Psoas muscle (tissue), 8 donors: ENCODE results near the gene SPG7. TPM values are rescaled to one million over a fixed set of nuclear protein-coding genes. Genes with fewer than 3 reads are reported as not detected.
A peak's percentile ranks its signal among the peaks of the same experiment; 100 is the strongest.

Experiments used
- ATAC-seq, 4 donors: fragments of 200-7000 bp; cut with Tn5 transposase; one replicate each; pipeline ENCODE4 v1.9.1; 2020; ENCODE audit warnings: moderate library complexity in 3 of 4, mild to moderate bottlenecking in 2 of 4
- DNase-seq, 2 donors: peaks; one replicate each; pipeline ENCODE4 v3.0.0-alpha.2; 2020
- H3K27ac ChIP-seq: fragments of 200-600 bp; one replicate; pipeline ENCODE4 v1.8.0; 2022
- H3K27me3 ChIP-seq, 3 donors: fragments of 200-600 bp in 1 of 3; one replicate each; pipeline versions ENCODE4 v1.6.1 to v1.8.0; 2013 to 2022; ENCODE audit warnings: low read length in 2 of 3, mild to moderate bottlenecking in 2 of 3, moderate library complexity in 1 of 3; ENCODE audit not compliant: insufficient read depth in 3 of 3
- H3K36me3 ChIP-seq, 2 donors: fragments of 200-600 bp in 1 of 2; one replicate each; pipeline versions ENCODE4 v1.6.1 to v1.8.0; 2013 to 2022; ENCODE audit warnings: low read depth in 1 of 2, mild to moderate bottlenecking in 1 of 2, moderate library complexity in 1 of 2; ENCODE audit not compliant: insufficient read depth in 1 of 2
- H3K4me1 ChIP-seq: fragments of 200-600 bp; one replicate; pipeline ENCODE4 v1.8.0; 2022
- H3K4me3 ChIP-seq: fragments of 200-600 bp; one replicate; pipeline ENCODE4 v1.8.0; 2022; ENCODE audit warnings: mild to moderate bottlenecking
- H3K9me3 ChIP-seq: fragments of 200-600 bp; one replicate; pipeline ENCODE4 v1.8.0; 2022
- CTCF ChIP-seq: fragments of 200-600 bp; IDR thresholded peaks from one replicate; pipeline ENCODE4 v1.8.0; 2022; ENCODE audit warnings: antibody characterized with exemption
- WGBS, 3 donors: extraction: QIAGEN DNeasy Blood & Tissue Kit; methylation state at CpG; one replicate each; pipeline versions ENCODE4 v1.1.6 to v1.1.7; 2013; 5-methylcytosine and 5-hydroxymethylcytosine counted together
- intact Hi-C, 2 donors: fragments of 100-400 bp; cut with DNase I; formaldehyde crosslinking; loops; one replicate each; pipeline versions ENCODE4 v1.11.0 to v1.14.2; 2022
- polyA plus RNA-seq, 3 donors: library from polyadenylated mRNA; stranded (reverse); fragments of 200-250 nt; gene quantifications; one replicate each; pipeline ENCODE4 v1.2.3, GENCODE V29; 2013
- total RNA-seq, 4 donors: library from RNA; stranded (reverse); fragmentation: NEBNext Ultra II Directional in 2 of 4; extraction: Animal tissue kit (Norgen Biotek cat#: 25700) in 2 of 4; gene quantifications; one replicate each; pipeline versions ENCODE4 v1.2.1 to v1.2.4, GENCODE V29; 2021 to 2023
- donor health status: healthy with polysubstance abuse.
- donor health status: DM: no; HTN: no; CAD: no; lungs with moderate emphysema.
- donor health status: Bipolar disorder and iron deficiency.
- donor health status: healthy.
- donor health status: DM: yes; HTN: yes; CAD: no.
- donor health status: DM: no; HTN: no; CAD: no.
- donor health status: DM: no; HTN: no; CAD: no.
- donor health status: DM: yes; HTN: yes; CAD: no.

The SPG7 gene
- total and polyA plus RNA-seq, 7 donors = 57.5 to 95.3 (median 86.8) TPM

GRCh38 chr16:89549007-89549700 is 41.0 kb downstream of the SPG7 start:
- WGBS, 3 donors = 87 to 92% (median 91%) methylated on average over 10 of the region's 10 CpGs
- no peak overlapping the region for H3K27ac ChIP-seq
- intact Hi-C loops = no loop called here
- H3K4me3 ChIP-seq = no peak overlapping the region
- ATAC-seq (no peak), DNase-seq (no peak)
- H3K27me3 ChIP-seq = no peaks in the 10 kb centered on the region
- peaks cover 14 to 99% of the 10 kb centered on the region in 2 donors for H3K36me3 ChIP-seq
- TF ChIP-seq CTCF = no peak
- no peaks in the 10 kb centered on the region for H3K9me3 ChIP-seq
- H3K4me1 ChIP-seq = no peaks in the 10 kb centered on the region

GRCh38 chr16:89550421-89551007 is 42.3 kb downstream of the SPG7 start:
- Histone ChIP-seq H3K9me3 (no peaks in the 10 kb centered on the region), H3K36me3 (peaks cover 14 to 100% of the 10 kb centered on the region in 2 donors), H3K27ac (no peak overlapping the region), H3K4me1 (no peaks in the 10 kb centered on the region), H3K4me3 (no peak overlapping the region), H3K27me3 (no peaks in the 10 kb centered on the region)
- intact Hi-C loops = no loop called here
- WGBS, 3 donors = 88 to 92% (median 91%) methylated on average over 22 of the region's 22 CpGs
- ATAC-seq (peak in 2 of 4 donors; percentile 13 to 18), DNase-seq (no peak)
- no peak for TF ChIP-seq CTCF

- no peak for DNase-seq
- Histone ChIP-seq H3K9me3 (no peaks in the 10 kb centered on the region), H3K4me1 (no peaks in the 10 kb centered on the region), H3K36me3 (peaks cover 14 to 99% of the 10 kb centered on the region in 2 donors), H3K27ac (no peak overlapping the region), H3K27me3 (no peaks in the 10 kb centered on the region), H3K4me3 (no peak overlapping the region)
- TF ChIP-seq CTCF = no peak
- WGBS, 3 donors = 94 to 96% (median 96%) methylated on average over 21 to 22 of the region's 22 CpGs
- intact Hi-C loops = no loop called here
- no peak for ATAC-seq
Observed at GRCh38 chr16:89552329-89552728, 44.1 kb downstream of the SPG7 start.

GRCh38 chr16:89552913-89553312 is 44.7 kb downstream of the SPG7 start:
- peaks cover 14 to 98% of the 10 kb centered on the region in 2 donors for H3K36me3 ChIP-seq
- DNase-seq (no peak), ATAC-seq (no peak)
- no peaks in the 10 kb centered on the region for H3K9me3 ChIP-seq
- H3K27ac ChIP-seq = no peak overlapping the region
- intact Hi-C loops = no loop called here
- WGBS, 3 donors = 84 to 88% (median 86%) methylated on average over 13 of the region's 13 CpGs
- H3K4me1 ChIP-seq = no peaks in the 10 kb centered on the region
- TF ChIP-seq CTCF = no peak
- H3K27me3 ChIP-seq = no peaks in the 10 kb centered on the region
- no peak overlapping the region for H3K4me3 ChIP-seq
